ENCODE measurements around the gene REELD1.

The REELD1 gene

GRCh38 chr4:146271466-146271865 lies 57.1 kb downstream of the REELD1 start:
- DNase-seq = no peak

DNA sequence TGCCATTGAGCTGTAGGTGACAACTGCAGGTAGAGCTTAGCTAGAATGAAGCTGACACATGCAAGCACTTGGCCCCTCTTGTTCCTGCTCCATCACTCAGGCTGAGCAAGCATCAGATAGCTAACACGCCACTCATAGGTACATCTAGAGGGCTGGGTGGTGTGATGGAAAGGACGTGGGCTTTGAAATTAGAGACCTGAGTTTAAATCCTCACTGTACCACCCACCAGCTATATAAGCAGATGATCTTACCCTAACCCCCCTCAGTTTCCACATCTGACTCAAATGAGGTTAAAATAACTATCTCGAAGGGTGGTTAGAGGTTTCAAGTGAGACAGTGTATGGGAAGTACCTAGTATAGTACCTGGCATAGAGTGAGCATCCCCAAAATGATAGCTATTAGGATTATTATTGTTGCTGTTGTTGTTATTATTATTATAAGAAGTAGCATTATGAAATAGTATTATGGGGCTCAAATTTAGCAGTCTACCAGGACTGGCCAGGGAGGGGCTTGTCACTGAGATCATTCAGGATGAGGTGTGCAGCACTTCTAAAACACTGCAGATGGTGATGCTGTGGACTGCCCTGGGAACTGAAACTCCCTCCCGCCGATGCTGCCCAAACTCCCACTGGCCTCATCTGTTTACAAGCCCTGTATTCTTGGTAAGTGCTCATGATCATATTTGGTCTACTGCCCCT lies 59.0 kb downstream of the REELD1 start:
- no peak for DNase-seq

GRCh38 chr4:146274774-146275173 lies 60.4 kb downstream of the REELD1 start:
- DNase-seq = no peak

GRCh38 chr4:146275370-146275769 lies 61.0 kb downstream of the REELD1 start:
- no peak for DNase-seq

GRCh38 chr4:146278986-146279385 lies 64.6 kb downstream of the REELD1 start:
- DNase-seq = no peak
